HG02884 (cell line): ENCODE results near the gene SLIT3.
"Not testable (repeated sequence)": the region's sequence is repeated elsewhere in the genome, so short reads cannot be mapped to it uniquely, and the experiment has no call there.

Experiments
- ATAC-seq: cut with Tn5 transposase; IDR thresholded peaks from one replicate; pipeline ENCODE4 v1.9.1; 2021; ENCODE audit warnings: mild to moderate bottlenecking, moderate library complexity; ENCODE audit not compliant: unreplicated experiment

Gene SLIT3

DNA sequence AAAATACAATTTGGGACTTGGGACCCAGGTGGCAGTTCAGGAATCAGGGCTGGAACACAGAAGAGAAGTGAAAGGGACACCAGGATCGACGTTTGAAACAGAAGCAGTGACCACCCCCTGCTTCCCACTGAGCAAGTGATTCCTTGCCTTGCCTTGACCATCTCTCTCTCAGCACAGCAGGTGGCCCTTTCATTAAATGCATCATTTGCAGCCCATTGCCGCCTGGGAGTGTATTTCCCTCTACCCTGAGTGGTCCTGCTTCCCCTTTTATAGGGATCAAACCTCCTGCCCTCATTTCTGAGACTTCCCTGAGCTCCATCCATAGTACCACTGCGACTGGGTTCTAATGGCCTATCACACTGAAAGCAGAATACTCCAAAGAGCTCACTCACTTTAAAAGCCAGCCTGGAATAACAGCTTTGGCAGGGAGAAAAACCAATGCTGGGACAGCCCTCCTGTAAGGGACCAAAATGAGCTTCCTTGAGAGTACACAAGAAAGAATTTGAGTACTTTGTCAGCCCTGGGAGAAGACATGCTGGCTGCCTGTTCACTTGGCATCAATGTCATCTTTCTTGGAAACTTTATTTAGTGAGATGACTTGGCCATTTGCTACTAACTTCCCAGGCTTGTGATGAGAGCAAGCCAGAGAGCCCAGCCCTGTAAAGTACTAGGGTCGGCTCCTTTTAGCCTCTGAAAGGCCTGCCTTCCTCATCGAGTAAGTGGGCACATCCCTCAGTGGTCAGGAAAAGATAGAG, 149.7 kb downstream of the SLIT3 start:
- ATAC-seq = no peak

DNA sequence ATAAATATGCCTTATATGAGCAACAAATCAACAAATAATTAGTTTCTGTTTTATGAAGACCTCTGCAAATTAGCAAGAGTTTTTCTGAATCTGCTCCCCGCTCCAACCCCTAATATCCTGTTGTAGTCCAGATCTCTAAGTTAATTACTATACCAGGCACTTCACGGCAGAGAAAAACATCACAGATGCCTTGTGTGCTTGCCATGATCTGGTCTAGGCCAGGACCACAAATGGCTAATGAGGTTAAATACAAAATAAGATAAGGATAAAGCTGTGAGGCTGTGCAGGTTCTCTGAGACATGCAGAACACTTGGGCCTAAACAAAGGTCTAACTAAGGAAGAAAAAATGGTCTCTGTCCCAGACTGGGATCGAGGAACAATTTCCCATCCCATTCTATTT, 150.8 kb downstream of the SLIT3 start:
- no peak for ATAC-seq

DNA sequence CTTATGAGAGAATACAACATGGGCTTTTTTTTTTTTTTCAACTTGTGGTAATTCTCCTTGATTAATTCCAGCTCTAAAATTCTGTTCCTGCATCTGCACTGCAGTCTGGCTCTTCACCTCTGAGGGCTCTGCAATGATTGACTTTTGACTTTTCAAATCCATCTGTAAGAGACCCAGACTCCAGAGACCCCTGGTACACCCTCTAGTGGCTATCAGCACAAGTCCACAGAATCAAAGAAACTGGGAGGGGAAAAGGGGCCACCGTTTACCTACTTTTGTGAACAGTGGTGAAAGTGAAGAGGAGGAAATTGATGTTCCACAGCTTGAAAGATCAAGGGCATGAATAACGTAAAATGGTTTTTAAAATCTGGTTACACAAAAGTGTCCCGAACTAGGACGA, 151.6 kb downstream of the SLIT3 start:
- no peak for ATAC-seq

DNA sequence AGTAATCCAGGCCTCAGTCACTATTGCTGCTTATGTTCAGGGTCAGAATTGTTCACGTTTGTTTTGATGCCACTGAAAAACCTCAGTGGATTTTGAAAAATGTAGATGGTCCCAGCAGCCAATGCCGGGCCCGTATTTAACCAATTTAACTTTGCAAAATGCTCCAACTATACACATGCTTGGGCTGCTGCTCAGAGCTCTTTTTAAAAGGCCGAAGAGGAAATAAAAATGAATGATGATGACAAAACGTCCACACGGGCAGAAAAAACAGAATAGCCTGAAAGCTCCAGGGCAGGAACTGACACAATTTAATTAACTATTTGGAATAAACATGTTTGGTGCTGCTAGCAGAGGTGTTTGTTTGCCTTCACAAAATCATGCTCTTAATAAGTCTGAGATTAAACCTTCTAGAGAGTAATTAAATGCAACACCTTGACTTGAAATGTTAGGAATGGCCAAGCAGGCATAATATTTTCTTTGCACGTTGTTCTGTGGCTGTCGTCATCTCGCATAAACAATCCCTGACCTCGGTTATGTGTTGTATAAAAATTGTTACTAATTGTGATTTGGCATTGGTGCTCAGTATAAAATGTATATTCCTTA, 152.7 kb downstream of the SLIT3 start:
- ATAC-seq = no peak

DNA sequence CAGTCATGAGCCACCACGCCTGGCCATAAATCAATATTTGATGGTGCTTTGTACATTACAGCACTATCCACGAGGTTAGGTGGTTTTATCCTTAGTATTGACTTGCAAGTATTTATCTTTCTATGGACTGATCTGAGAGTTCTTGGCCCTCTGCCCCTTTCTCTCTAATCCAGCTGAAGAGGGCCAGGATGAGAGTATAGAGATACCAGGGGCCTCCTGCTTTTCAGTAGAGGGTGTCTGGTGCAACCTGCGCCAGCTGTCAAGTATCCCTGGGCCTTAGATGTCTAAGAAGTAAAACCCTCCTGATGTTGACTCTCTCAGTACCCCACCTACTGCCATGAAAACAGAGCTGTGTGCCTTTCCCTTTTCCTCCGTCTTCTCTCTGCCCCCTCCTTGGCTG, 153.4 kb downstream of the SLIT3 start:
- ATAC-seq = no peak

DNA sequence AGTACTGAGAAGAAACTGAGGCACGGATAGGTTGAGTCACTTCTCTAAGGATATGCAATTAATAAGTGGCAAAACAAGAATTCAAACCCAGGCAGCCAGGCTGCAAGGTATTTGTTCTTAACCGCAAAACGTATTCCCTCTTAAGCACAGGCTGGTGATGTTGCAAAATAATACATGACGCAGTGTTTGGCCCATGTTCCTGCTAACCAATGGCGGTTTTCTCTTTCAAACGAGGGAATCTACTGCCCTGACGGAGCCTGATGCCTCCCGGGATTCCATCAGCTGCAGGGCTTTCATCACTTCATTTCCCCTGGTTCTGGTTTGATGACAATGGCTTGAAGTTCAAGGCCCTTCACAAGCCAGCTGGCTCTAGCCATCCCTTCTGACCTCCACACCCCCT, 154.8 kb downstream of the SLIT3 start:
- ATAC-seq = no peak

DNA sequence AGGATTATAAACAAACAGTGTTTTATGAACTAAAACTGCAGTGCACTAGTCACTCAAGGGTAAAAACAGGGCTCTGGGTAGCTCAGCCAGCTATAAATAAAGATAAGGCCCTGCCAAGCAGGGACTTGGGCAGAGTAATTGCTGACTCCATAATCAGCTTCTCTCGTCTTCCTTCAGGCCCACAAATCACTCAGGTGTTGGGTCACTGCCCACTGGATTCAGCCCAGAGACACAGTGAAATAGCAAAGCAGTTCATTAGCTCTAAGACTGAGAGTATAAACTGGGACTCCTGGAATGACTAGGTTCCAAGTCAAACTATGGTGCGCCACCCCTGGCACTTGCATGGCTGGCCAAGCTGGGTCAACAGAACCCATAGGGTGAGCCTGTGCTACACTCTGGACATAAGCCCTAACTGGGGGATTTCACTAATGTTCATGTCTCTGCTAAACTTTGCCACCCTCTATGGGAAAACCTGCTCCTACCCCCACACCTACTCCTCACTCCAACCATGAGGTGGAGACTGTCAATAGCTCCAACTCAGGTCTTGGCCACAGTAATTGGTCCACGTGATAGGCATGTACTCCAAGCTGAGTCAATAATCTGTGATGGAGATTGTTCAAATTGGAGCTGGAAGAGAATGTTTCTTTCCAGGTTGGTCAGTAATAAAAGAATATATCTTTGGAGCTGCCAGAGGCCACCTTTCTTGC, 158.5 kb downstream of the SLIT3 start:
- ATAC-seq = no peak

DNA sequence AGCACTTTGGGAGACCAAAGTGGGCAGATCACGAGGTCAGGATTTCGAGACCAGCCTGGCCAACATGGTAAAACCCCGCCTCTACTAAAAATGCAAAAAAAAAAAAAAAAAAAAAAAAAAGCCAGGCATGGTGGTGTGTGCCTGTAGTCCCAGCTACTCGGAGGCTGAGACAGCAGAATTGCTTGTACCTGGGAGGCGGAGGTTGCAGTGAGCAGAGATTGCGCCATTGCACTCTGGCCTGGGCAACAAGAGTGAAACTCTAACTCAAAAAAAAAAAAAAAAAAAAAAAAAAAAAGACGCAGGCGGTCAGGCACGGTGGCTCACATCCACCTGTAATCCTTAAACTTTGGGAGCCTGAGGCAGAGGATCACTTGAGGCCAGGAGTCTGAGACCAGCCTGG, 160.7 kb downstream of the SLIT3 start:
- not testable (repeated sequence) for ATAC-seq

DNA sequence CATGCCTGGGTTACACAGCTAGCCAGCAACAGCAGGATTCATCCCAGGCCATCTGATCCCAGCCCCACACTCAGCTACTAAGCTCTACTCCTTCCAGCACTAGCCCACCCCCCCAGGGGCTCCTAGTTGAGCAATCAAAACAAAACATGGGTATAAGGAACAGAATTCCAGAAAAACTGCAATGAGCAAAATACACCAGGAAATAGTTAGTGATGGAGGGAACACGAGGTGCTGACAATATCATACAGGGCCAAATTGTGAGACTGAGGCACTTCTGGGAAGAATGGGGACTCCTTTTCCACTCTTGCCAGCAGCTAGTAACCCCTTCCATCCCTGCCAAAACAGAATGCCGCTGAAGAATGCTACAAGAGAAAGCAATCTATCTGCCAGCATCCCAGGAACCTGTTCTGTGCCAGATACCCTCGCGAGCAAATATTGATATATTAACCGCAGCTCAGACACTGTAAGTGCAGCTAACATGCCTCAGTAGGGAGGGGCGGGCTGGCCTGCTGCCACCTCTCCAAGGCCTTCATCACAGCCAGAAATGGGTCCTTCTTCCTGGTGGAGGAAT, 161.4 kb downstream of the SLIT3 start:
- ATAC-seq = no peak

DNA sequence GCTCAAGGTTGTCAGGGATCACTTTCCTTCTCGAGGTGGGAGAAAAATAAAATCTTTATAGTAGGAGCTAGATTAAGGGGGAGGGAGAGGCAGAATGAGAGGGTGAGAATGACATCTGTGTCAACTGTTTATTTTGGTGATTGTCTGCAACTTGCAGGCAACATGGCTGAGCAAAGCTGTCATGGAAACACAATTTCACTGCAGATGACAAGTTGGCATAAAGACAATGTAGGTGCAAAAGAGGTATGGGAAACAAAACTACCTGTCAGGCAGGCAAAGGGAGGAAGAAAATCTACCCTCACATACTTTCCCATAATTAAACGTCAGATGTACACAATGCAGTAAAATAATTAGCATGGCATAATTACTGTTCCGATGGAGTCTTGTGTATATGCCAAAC, 167.4 kb downstream of the SLIT3 start:
- ATAC-seq = no peak

DNA sequence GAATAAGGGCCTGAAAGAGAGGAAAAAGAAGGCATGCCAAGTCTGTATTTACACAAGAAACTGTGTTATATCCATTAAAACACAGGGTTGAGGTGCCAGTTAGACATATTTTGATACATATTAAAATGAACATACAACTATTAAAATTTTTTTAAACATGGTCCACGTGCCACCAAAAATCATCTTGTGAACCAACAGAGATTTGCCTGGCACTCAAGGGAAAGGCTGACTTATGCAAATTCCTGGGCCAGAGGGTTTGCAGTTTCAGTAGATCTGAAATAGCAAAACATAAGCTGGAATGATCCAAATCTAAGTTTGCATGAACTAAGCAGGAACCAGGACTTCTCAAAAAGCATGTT, 168.7 kb downstream of the SLIT3 start:
- no peak for ATAC-seq

DNA sequence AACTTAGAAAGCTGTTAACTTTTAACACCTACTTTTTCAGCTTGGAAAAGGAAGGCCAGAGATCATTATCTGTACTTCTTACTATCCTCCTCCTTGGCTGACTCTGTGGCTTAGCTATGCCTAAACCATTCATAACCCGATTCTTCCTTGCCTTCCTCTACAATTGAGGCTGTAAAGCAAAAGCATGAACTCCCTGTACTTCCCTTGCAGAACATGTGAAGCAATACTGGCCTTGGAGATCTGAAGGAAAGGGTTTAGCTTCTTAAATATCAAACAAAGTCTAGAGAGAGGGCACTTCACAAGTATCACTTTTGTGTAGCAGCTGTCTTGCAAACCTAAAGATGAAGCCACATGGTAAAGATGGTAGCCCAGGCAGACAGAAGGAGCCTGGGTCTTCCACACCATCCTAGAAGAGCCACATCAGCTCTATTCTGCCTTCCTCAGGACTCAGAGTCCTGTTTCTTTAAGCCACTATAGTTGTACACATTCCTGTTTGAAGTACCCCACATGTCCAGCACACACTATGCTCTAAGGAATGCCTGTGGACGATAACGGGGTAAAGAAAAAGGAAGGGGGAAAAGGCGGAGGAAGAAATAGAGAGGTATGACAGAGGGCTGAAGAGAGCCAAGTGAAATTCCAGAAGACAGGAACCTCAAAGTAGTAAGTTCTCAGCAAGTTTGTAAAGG, 169.2 kb downstream of the SLIT3 start:
- no peak for ATAC-seq

DNA sequence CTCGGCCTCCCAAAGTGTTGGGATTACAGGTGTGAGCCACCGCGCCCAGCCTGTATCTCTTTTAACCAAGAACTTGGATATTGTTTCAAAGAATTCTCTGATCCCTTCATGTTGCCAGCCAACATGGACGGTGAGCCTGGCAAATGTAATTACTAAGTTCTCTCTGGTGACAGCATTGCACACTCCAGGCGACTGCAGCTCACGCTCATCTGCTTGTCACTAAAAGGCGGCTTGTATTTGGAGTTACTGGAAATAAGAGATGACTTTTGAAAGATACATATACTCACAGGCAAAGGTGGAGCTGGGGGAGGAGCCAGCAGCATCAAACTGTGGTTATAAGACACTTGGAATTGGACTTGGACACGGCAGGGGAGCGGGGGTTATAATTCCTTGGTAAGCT, 172.3 kb downstream of the SLIT3 start:
- no peak for ATAC-seq

DNA sequence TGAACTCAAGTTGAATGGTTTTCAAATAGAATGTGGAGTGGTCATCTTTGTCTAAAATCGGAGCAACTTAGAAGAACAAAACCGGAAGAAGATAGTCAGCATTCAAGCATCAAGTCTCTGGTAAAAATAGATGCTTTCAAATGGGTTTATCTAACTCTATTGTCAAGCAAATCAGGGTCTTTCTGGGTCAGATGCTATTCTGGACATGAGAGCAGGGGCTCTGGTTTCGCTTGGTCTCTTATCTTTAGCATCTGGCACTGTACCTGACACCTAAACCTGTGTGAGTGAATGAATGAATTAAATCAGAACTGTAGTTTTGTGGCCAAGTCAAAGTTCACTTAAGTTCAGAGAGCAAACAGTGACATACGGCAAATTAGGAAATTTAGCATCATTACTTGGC, 173.5 kb downstream of the SLIT3 start:
- no peak for ATAC-seq

DNA sequence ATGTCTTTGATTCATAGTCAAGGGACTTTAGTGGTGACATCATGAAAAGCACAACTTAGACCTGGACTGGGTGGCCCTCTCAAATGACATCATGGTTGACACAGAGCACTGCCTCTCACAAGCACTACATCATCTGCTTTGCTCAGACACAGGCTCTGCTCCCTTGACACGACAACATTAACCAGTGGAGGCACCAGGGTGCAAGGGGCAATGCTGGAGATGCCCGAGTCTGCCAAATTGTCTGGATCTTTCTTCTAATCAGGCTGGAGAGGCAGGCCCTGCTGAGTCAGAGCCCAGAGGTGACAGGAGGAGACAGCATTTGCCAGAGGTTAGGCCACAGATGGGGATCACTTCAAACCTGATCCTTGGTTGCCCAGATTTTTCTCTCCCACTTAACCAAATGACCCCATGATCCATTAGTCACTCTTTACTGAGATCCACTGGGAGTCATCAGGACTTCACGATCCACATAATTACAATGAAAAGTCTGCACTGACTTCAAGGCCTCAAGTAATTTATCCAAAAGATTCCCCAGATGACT, 174.4 kb downstream of the SLIT3 start:
- no peak for ATAC-seq

DNA sequence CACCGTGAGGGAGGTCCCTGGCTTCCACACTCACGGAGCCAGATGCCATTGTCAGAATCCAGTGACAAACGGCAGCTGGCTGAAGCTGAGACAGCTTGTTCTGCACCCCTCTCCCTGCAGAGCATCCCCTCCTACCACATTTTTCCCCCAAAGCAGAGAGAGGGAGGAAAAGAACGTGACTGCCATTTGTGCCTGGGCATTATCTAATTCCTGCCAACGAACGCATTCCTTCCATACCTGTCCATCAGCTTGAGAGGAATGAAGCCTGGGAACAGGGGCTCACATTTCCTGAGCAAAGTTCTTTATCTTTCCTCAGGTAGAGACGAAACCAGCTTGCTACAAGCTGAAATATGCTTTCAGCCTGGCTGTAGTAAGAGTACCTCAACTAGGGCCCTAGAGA, 175.4 kb downstream of the SLIT3 start:
- no peak for ATAC-seq

DNA sequence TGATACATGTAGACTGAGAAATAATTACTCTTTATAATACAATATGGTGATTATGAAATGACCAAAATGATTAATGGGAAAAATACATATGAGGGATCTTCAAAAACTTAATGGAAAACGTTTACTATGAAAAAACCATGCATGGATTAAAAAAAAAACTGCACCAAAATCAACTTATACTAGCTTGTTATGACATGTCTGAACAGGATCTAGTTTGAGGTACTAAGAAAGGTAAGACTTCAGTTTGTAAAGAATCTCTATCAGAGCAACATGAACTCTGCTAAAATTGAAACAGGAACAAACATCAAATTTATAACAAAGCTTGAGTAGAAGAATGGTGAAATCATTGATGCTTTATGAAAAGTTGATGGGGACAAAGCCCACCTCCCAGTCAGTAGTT, 178.0 kb downstream of the SLIT3 start:
- ATAC-seq = no peak

DNA sequence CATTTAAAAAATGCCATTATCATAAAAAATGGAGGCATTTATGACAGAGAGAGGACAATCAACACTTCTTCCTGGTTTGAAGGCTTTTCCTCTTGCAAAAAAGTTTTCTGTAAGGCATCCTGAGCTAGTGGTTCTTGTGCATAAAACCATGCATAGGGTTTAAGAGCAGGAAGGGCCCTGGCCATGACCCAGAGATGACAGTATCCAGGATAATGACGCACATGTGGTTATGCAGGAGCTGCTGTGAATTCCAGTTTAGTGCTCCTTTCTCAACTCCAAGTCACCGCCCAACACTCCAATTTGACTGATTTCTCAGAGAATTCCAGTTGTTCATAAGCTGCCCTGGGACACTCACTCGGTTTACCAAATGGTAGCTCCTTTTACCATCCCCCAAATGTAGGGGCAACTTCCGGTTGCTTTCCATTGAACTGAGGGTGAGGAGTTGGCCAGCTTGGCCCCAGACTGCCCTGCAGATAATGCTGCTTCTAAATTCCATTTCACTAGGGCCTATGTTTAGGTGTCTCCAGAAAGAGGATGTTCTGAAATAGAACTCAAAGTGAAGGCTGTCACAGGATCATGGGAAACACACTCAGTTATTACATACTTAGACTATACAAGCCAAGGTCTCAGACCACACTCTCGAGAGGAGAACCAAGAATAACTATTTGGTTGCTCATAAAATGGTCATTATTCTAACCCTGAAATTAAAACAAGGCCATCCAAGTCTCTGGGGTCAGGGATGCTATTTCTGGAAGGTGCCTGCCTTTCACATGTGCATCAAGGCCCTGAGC, 179.1 kb downstream of the SLIT3 start:
- no peak for ATAC-seq

DNA sequence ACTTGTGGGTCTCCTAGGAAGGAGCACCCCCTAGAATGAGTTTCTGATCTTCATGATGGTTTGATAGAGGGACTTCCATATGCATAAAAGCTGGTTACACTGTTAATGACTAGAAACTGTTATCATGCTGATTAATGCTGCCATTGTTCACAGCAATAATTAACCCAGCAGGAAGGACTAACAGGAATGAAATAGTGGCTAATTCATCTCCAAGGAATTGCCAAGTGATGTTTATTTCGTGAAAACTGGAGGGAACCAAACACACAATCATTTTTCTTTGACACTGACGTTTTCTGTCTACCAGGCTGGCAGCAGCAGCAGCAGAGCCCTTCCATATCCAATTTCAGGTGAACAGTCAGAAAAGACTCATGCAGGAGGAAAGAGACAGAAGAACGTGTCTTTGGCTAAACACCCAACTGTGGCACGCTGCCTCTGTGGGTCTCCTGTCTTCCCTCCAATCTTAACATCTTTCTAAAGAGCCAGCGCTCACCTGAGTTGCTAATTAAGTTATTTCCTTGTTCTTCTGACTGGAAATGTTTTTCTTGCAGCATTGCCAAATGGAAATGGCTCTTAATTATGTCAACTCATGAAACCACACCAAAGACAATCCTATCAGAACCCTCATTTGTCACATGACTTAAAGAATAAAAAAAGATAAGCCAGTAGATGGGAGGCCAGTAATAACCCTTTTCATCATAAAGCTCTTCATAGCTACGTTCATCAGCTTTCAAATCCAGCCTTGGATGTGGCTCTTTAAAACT, 181.5 kb downstream of the SLIT3 start:
- no peak for ATAC-seq
